Measurements from ENCODE around the gene COL24A1. TPM values are rescaled to one million over a fixed set of nuclear protein-coding genes. Genes with fewer than 3 reads are reported as not detected.

COL24A1 gene
- polyA plus RNA-seq, 1 experiment: 2.2 TPM

- TF ChIP-seq CTCF (IDR thresholded peaks at IDR 0.05; ENCODE audit: low read depth, low read length): no peak
- Histone ChIP-seq H3K4me3 (ENCODE audit: low read depth, low read length) (no peak overlapping the region), H3K9me3 (ENCODE audit: control insufficient read depth, insufficient read depth, low read length) (no peaks in the 10 kb centered on the region; the same call in 1 of the 2 replicates), H3K27ac (ENCODE audit: low read depth, low read length) (no peak overlapping the region), H3K27me3 (ENCODE audit: control insufficient read depth, insufficient read depth, low read length) (no peaks in the 10 kb centered on the region)
- DNase-seq (ENCODE audit: low read depth, low spot score): no peak
- POLR2A ChIA-PET: no interaction called here
- CTCF ChIA-PET: interaction anchor here (0.9 kb wide), 1 partner anchor 46 kb away, joined by 4 read pairs; no protein-coding TSS in a partner anchor
Observed at GRCh38 chr1:86063721-86064120, 92.9 kb downstream of the COL24A1 start.

- Histone ChIP-seq H3K27me3 (ENCODE audit: control insufficient read depth, insufficient read depth, low read length) (no peaks in the 10 kb centered on the region), H3K9me3 (ENCODE audit: control insufficient read depth, insufficient read depth, low read length) (no peaks in the 10 kb centered on the region), H3K4me3 (ENCODE audit: low read depth, low read length) (no peak overlapping the region), H3K27ac (ENCODE audit: low read depth, low read length) (no peak overlapping the region)
- CTCF ChIA-PET: no interaction called here
- POLR2A ChIA-PET: interaction anchor here (0.7 kb wide), 1 partner anchor 317 kb away, joined by 3 read pairs; no protein-coding TSS in a partner anchor
- DNase-seq (ENCODE audit: low read depth, low spot score): no peak
- no peak for TF ChIP-seq CTCF (IDR thresholded peaks at IDR 0.05; ENCODE audit: low read depth, low read length)
Observed at GRCh38 chr1:86062453-86062852, 94.1 kb downstream of the COL24A1 start.

DNA sequence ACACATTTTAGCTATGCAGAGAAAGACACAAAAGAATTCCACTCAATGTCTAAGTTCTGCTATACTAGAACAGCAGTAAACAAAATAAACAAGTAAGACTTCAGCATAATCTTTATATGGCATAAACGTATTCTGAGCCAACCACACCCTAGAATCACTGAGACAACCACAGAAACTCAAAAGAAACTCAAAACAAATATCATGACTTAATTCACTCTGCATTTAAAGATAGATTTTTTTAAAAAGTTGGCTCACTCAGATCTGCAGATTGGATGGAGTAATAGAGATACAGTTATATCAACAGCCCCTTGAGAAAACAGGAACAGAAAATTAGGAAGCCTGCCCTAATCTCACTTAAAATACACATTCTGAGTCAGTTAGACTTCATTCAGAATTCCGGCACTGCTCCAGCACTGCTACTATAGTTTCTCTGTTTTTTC, 95.0 kb downstream of the COL24A1 start:
- no peaks in the 10 kb centered on the region for H3K9me3 ChIP-seq (ENCODE audit: control insufficient read depth, insufficient read depth, low read length)
- no peak for DNase-seq (ENCODE audit: low read depth, low spot score)
- ChIA-PET CTCF (no interaction called here), POLR2A (interaction anchor here (0.7 kb wide), 1 partner anchor 317 kb away, joined by 3 read pairs; no protein-coding TSS in a partner anchor)
- no peaks in the 10 kb centered on the region for H3K27me3 ChIP-seq (ENCODE audit: control insufficient read depth, insufficient read depth, low read length)
- H3K4me3 ChIP-seq (ENCODE audit: low read depth, low read length): no peak overlapping the region
- H3K27ac ChIP-seq (ENCODE audit: low read depth, low read length): no peak overlapping the region
- no peak for TF ChIP-seq CTCF (IDR thresholded peaks at IDR 0.05; ENCODE audit: low read depth, low read length)

- Histone ChIP-seq H3K27me3 (ENCODE audit: control insufficient read depth, insufficient read depth, low read length) (no peaks in the 10 kb centered on the region), H3K9me3 (ENCODE audit: control insufficient read depth, insufficient read depth, low read length) (no peaks in the 10 kb centered on the region), H3K27ac (ENCODE audit: low read depth, low read length) (no peak overlapping the region), H3K4me3 (ENCODE audit: low read depth, low read length) (no peak overlapping the region)
- ChIA-PET CTCF (interaction anchor here (1.8 kb wide), 1 partner anchor 36 kb away, joined by 6 read pairs; no protein-coding TSS in a partner anchor), POLR2A (no interaction called here)
- DNase-seq (ENCODE audit: low read depth, low spot score): no peak
- TF ChIP-seq CTCF (IDR thresholded peaks at IDR 0.05; ENCODE audit: low read depth, low read length): no peak
Observed at GRCh38 chr1:86054396-86054795, 102.2 kb downstream of the COL24A1 start.

DNA sequence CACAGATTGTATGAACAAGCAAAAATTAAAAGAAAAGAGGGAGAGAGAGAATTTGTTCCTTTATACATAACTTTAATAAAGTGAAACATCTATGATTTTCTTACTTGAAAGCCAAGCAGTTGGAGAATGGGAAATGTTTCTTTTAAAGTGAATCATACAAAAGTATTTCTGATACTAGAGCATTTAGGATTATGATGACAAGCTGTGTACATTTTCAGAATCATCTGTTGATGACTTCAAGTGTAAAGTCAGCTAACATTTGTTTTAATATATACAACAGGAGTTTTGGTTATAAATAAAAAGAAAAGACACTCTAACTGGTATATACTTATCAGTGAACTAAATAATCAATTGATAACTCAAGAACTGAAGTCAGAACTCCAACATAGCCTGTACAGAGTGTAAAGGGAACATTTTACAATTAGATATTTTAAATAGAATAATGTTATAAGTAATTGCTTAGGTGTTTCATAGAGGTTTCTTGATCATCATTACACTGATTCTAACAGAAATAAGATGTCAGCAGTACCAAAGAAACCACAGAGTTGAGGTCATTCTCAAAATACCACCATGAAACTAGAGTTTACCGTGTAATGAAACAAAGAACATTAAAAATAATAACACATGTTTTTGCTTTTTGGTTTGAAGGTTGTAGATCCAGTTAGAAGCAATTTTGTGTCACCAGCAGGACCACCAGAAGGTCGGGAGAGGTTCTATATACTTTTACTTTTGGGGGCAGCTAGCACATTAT, 103.4 kb downstream of the COL24A1 start:
- POLR2A ChIA-PET: no interaction called here
- H3K4me3 ChIP-seq (ENCODE audit: low read depth, low read length): no peak overlapping the region
- no peaks in the 10 kb centered on the region for H3K27me3 ChIP-seq (ENCODE audit: control insufficient read depth, insufficient read depth, low read length)
- TF ChIP-seq CTCF (IDR thresholded peaks at IDR 0.05; ENCODE audit: low read depth, low read length): no peak
- H3K9me3 ChIP-seq (ENCODE audit: control insufficient read depth, insufficient read depth, low read length): no peaks in the 10 kb centered on the region
- CTCF ChIA-PET: interaction anchor here (1.8 kb wide), 1 partner anchor 35 kb away, joined by 6 read pairs; no protein-coding TSS in a partner anchor
- peak; percentile 39 for DNase-seq (ENCODE audit: low read depth, low spot score)
- H3K27ac ChIP-seq (ENCODE audit: low read depth, low read length): no peak overlapping the region
